Hepatocyte (in vitro differentiated cells): ENCODE results near the gene HINT3. TPM values are rescaled to one million over a fixed set of nuclear protein-coding genes. Genes with fewer than 3 reads are reported as not detected.
"Not testable (repeated sequence)": the region's sequence is repeated elsewhere in the genome, so short reads cannot be mapped to it uniquely, and the experiment has no call there.

ENCODE experiments used
- DNase-seq: peaks from one replicate; pipeline ENCODE4 v3.0.0-alpha.2; 2016; ENCODE audit warnings: low spot score
- H2AFZ ChIP-seq: fragments of 200-600 bp; sonication (generic); 2 replicates; pipeline ENCODE4 v1.6.0; 2016; ENCODE audit warnings: antibody characterized with exemption, mild to moderate bottlenecking
- H3K27ac ChIP-seq: fragments of 200-600 bp; sonication (generic); 2 replicates; pipeline ENCODE4 v1.5.1; 2016; ENCODE audit warnings: mild to moderate bottlenecking
- H3K27me3 ChIP-seq: fragments of 200-600 bp; sonication (generic); 2 replicates; pipeline ENCODE4 v1.6.1; 2016
- H3K36me3 ChIP-seq: fragments of 200-600 bp; sonication (generic); replicated peaks from 2 replicates; pipeline ENCODE4 v1.5.1; 2016; ENCODE audit warnings: low read depth; ENCODE audit not compliant: insufficient read depth
- H3K4me1 ChIP-seq: fragments of 200-600 bp; sonication (generic); 2 replicates; pipeline ENCODE4 v1.5.1; 2016; ENCODE audit warnings: mild to moderate bottlenecking, moderate library complexity; ENCODE audit not compliant: insufficient read depth
- H3K4me2 ChIP-seq: fragments of 200-600 bp; sonication (generic); 2 replicates; pipeline ENCODE4 v1.6.0; 2016
- H3K4me3 ChIP-seq: fragments of 200-600 bp; sonication (generic); 2 replicates; pipeline ENCODE4 v1.5.1; 2016; ENCODE audit warnings: mild to moderate bottlenecking
- H3K79me2 ChIP-seq: fragments of 200-600 bp; sonication (generic); 2 replicates; pipeline ENCODE4 v1.6.0; 2017; ENCODE audit warnings: mild to moderate bottlenecking
- H3K9me2 ChIP-seq: fragments of 200-600 bp; sonication (generic); replicated peaks from 2 replicates; pipeline ENCODE4 v1.6.0; 2017; ENCODE audit warnings: mild to moderate bottlenecking; ENCODE audit not compliant: insufficient read depth
- H3K9me3 ChIP-seq: fragments of 200-600 bp; sonication (generic); 2 replicates; pipeline ENCODE4 v1.5.1; 2016; ENCODE audit warnings: low read depth, mild to moderate bottlenecking
- H4K20me1 ChIP-seq: fragments of 200-600 bp; sonication (generic); 2 replicates; pipeline ENCODE4 v1.6.0; 2016; ENCODE audit warnings: mild to moderate bottlenecking; ENCODE audit not compliant: insufficient read depth, poor library complexity, severe bottlenecking
- CTCF ChIP-seq: fragments of 200-600 bp; sonication (generic); IDR thresholded peaks from 2 replicates; pipeline ENCODE4 v1.5.1; 2016; ENCODE audit warnings: antibody characterized with exemption, mild to moderate bottlenecking; ENCODE audit not compliant: poor library complexity
- EZH2 ChIP-seq: fragments of 200-600 bp; sonication (generic); IDR thresholded peaks from 2 replicates; pipeline ENCODE4 v1.6.1; 2016; ENCODE audit warnings: antibody characterized with exemption, mild to moderate bottlenecking, borderline replicate concordance
- EZH2phosphoT487 ChIP-seq: fragments of 200-600 bp; sonication (generic); IDR thresholded peaks from one replicate; pipeline ENCODE4 v1.6.1; 2018; ENCODE audit warnings: antibody characterized with exemption, mild to moderate bottlenecking, low read depth, moderate library complexity; ENCODE audit not compliant: unreplicated experiment, severe bottlenecking
- WGBS: methylation state at CpG from one replicate; pipeline ENCODE4 v1.1.6; 2016; ENCODE audit warnings: low lambda C conversion rate; ENCODE audit errors: missing lambda C conversion rate; 5-methylcytosine and 5-hydroxymethylcytosine counted together
- polyA plus RNA-seq: library from polyadenylated mRNA; unstranded; fragments of >200 nt; fragmentation: Nextera tagmentation; extraction: Ambion mirVana; gene quantifications from 2 replicates; pipeline ENCODE4 v1.2.1, GENCODE V29; 2016
- small RNA-seq: library from RNA; depleted of rRNA; stranded (forward); fragments of <200 nt; gene quantifications from one replicate; pipeline ENCODE3, GENCODE V24; 2014
- total RNA-seq: library from RNA; depleted of rRNA; stranded (reverse); fragments of >200 nt; gene quantifications from 2 replicates; pipeline ENCODE4 v1.2.3, GENCODE V29; 2014

Gene HINT3
- total and polyA plus RNA-seq, 2 experiments from 2014 or later: 15.4 to 32.9 TPM

- no peak overlapping the region for H3K4me2 ChIP-seq
- no peaks in the 10 kb centered on the region for H3K9me3 ChIP-seq
- H3K4me3 ChIP-seq: no peak overlapping the region
- DNase-seq: no peak
- TF ChIP-seq EZH2phosphoT487 (no peak), EZH2 (no peak), CTCF (no peak)
- H2AFZ ChIP-seq: no peak overlapping the region
- no peaks in the 10 kb centered on the region for H3K9me2 ChIP-seq
- 81% methylated on average over 5 of the region's 5 CpGs for WGBS
- no peak overlapping the region for H3K27ac ChIP-seq
- H3K4me1 ChIP-seq: no peaks in the 10 kb centered on the region
- no peaks in the 10 kb centered on the region for H3K27me3 ChIP-seq
- H4K20me1 ChIP-seq: no peaks in the 10 kb centered on the region
- no peaks in the 10 kb centered on the region for H3K79me2 ChIP-seq
- no peaks in the 10 kb centered on the region for H3K36me3 ChIP-seq
Measured at GRCh38 chr6:126020305-126021050, 63.9 kb downstream of the HINT3 start.

DNA sequence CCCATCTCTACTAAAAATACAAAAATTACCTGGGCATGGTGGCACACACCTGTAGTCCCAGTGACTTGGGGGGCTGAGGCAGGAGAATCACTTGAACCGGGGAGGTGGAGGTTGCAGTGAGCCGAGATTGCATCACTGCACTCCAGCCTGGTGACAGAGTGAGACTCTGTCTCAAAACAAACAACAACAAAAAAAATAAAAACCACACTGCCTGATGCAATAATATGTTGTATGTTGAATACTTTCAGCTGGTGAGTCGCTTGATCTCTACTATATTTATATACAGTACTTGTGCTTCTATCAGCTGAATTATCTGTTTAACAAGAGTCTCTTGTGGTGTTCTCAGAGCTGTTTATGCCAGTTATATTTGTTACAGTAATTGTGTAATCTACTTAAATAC, 66.9 kb downstream of the HINT3 start:
- not testable (repeated sequence) for DNase-seq, H3K79me2 ChIP-seq, H4K20me1 ChIP-seq, H3K27ac ChIP-seq, H3K27me3 ChIP-seq, H3K4me1 ChIP-seq, H3K4me3 ChIP-seq, H2AFZ ChIP-seq, H3K4me2 ChIP-seq, H3K9me2 ChIP-seq, H3K36me3 ChIP-seq, H3K9me3 ChIP-seq
- 90% methylated on average over 3 of the region's 3 CpGs for WGBS

GRCh38 chr6:126026001-126026400, 69.4 kb downstream of the HINT3 start:
- Histone ChIP-seq H3K4me3 (no peak overlapping the region), H3K4me1 (no peaks in the 10 kb centered on the region), H4K20me1 (no peaks in the 10 kb centered on the region), H3K27ac (no peak overlapping the region), H3K9me3 (no peaks in the 10 kb centered on the region), H3K36me3 (peaks cover 4% of the 10 kb centered on the region), H3K4me2 (no peak overlapping the region), H3K79me2 (no peaks in the 10 kb centered on the region), H3K27me3 (no peaks in the 10 kb centered on the region), H2AFZ (no peak overlapping the region), H3K9me2 (no peaks in the 10 kb centered on the region)
- TF ChIP-seq CTCF: no peak
- no peak for TF ChIP-seq EZH2
- no peak for TF ChIP-seq EZH2phosphoT487
- WGBS: 100% methylated on average over 2 of the region's 2 CpGs
- no peak for DNase-seq

DNA sequence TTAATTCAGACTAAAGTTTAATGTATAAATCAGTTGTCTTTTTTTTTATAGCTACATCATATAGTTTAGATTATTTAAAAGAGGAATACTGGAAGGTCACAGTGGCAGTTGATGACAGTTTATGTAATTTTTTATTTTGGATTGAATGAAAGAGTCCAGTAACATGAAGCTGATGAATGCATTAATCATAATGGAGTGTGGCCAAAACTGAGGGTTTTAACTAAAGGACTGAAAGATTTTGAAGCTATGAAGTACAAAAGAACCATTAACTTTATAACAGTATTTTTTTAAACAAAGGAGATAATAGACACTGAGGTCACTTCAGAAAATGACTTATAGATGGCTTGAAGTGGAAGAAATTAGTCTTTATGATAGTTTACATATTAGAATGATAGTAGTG, 71.0 kb downstream of the HINT3 start:
- H4K20me1 ChIP-seq: no peaks in the 10 kb centered on the region
- TF ChIP-seq EZH2phosphoT487: no peak
- no peak for TF ChIP-seq EZH2
- TF ChIP-seq CTCF: no peak
- H3K4me3 ChIP-seq: no peak overlapping the region
- H2AFZ ChIP-seq: no peak overlapping the region
- H3K27ac ChIP-seq: no peak overlapping the region
- H3K27me3 ChIP-seq: no peaks in the 10 kb centered on the region
- peaks cover 4% of the 10 kb centered on the region for H3K36me3 ChIP-seq
- H3K4me2 ChIP-seq: no peak overlapping the region
- H3K9me2 ChIP-seq: no peaks in the 10 kb centered on the region
- no peaks in the 10 kb centered on the region for H3K9me3 ChIP-seq
- H3K79me2 ChIP-seq: no peaks in the 10 kb centered on the region
- DNase-seq: no peak
- H3K4me1 ChIP-seq: no peaks in the 10 kb centered on the region

Small RNA genes within 50 kb of the gene (small RNA-seq; reads per million reads assigned to genes)
- not detected for gene RNA5SP216

Other genes with a start within 250 kb of the HINT3 start
- gene HEY2, start 207.1 kb upstream of the HINT3 start, total RNA-seq: 0.47 and 0.80 TPM in 2 replicates
- gene HEY2, start 207.1 kb upstream of the HINT3 start, polyA plus RNA-seq: 0.27 and 0.40 TPM in 2 replicates
- 34.1 and 42.0 TPM in 2 replicates for gene NCOA7, start 165.8 kb upstream of the HINT3 start, total RNA-seq
- 17.3 and 22.6 TPM in 2 replicates for gene NCOA7, start 165.8 kb upstream of the HINT3 start, polyA plus RNA-seq
- gene TRMT11, start 29.8 kb downstream of the HINT3 start, total RNA-seq: 20.7 and 27.6 TPM in 2 replicates
- 14.8 and 18.6 TPM in 2 replicates for gene TRMT11, start 29.8 kb downstream of the HINT3 start, polyA plus RNA-seq